Subcutaneous adipose tissue (tissue), 4 donors: ENCODE measurements around the gene LHX3. TPM values are rescaled to one million over a fixed set of nuclear protein-coding genes. Genes with fewer than 3 reads are reported as not detected.

Experiments used
- total RNA-seq, 4 donors: library from RNA; depleted of rRNA; stranded (reverse); fragments of >200 nt; gene quantifications; one replicate each; pipeline ENCODE4 v1.1.0, GENCODE V29; 2016
- TF ChIP-seq, protein P1 (sequence below): fragments of 450-650 bp; IDR thresholded peaks from one replicate; pipeline ENCODE4 v1.5.1; 2016; ENCODE audit warnings: low read depth, mild to moderate bottlenecking, control low read depth, antibody characterized with exemption, moderate library complexity

Gene LHX3
- total RNA-seq, 4 donors from 2014 or later, result not detected

GRCh38 chr9:136213733-136214132 is 8.8 kb upstream of the LHX3 start:
- TF ChIP-seq, protein P1, sequence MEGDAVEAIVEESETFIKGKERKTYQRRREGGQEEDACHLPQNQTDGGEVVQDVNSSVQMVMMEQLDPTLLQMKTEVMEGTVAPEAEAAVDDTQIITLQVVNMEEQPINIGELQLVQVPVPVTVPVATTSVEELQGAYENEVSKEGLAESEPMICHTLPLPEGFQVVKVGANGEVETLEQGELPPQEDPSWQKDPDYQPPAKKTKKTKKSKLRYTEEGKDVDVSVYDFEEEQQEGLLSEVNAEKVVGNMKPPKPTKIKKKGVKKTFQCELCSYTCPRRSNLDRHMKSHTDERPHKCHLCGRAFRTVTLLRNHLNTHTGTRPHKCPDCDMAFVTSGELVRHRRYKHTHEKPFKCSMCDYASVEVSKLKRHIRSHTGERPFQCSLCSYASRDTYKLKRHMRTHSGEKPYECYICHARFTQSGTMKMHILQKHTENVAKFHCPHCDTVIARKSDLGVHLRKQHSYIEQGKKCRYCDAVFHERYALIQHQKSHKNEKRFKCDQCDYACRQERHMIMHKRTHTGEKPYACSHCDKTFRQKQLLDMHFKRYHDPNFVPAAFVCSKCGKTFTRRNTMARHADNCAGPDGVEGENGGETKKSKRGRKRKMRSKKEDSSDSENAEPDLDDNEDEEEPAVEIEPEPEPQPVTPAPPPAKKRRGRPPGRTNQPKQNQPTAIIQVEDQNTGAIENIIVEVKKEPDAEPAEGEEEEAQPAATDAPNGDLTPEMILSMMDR, result no peak

DNA sequence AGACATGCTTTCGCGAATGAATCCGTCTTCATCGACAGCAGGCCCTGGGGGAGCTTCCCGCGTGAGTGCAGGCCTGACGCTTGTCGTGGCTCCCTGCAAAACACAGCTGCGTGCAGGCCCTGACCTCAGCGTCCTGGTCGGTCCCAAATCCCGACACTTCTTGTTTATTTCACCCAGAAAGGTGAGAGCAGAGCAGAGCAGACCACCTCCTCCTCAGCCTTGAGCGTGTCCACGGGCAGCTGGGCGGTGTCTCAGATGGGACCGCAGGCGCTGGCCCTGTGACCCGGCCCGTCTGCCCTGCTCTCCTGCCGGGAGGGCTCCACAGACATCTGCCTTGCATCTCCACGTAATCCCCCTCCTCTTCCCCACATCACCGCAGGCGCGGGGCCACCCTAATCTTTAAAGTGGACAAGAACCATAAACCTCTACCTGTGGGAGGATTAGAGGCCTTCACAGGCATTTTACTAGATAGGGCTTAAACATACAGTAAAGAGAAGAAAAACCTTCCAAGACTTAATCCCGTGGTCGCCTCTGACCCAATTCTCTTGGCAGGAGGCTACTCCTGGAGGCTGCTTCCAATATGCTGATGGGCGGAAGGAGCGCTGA is 7.5 kb upstream of the LHX3 start:
- TF ChIP-seq, protein P1, result no peak

DNA sequence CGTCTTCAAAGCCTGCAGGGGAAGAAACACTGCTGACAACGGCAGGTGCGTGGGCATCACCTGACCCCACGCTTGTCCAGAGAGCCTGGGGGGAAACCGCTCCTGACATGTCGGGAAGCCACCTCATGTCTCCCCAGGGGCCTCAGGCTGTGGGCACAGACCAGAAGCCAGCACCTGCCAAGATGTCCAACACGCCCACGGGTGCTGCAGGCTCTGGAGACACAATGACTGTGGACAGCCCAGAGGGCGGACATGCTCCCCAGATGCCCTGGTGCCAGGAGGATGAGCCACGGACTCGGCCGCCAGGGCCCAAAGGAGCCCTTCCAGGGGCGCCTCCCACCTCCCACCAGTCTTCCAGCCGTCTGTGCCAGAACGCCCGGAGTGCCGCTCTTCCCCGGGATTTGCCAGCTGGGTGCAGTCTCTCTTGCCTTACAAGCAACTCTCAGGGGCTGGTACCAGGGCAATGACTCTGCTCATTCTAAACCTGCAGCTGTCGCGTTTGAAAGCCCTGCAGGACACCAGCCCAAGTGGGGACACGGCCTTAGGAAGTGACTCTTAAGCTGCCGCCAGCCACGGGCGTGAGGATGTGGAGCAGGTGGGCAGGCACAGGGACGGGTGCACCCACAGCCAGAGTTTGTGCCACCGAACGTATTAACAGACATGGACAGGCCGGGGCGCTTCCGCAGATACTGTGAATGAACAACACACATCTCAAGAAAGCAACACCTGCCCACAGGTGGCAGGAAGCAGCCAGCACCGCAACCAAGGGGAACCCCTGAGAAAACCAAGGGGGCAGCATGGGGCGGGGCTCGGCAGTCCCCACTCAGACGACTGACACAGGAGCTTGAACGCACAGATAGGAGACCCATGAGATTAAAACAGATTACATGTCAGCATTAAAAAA is 6.8 kb upstream of the LHX3 start:
- TF ChIP-seq, protein P1, result no peak

GRCh38 chr9:136211006-136211405 is 6.1 kb upstream of the LHX3 start:
- TF ChIP-seq, protein P1, result no peak

- TF ChIP-seq, protein P1, result no peak
Measured at GRCh38 chr9:136210276-136210675, 5.3 kb upstream of the LHX3 start.

DNA sequence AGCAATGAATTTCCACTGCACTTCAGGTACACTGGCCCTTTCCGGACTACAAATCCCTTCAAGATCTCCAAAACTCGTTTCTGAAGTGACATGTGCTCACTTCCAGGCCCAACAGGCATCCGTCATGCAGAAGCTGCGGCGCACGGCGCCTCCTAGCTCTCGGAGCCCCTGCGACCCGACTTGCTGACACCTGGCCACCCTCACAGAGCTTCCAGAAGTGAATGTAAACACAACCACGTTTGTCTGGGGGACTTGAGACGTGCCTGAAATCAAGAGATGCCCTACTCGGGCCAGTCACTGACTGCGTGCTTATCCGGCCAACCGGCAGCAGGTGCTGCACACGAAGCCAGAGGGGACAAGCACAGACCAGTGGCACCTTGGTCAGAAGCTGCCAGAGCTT is 4.9 kb upstream of the LHX3 start:
- TF ChIP-seq, protein P1, result no peak

- TF ChIP-seq, protein P1, result no peak
Measured at GRCh38 chr9:136209232-136209631, 4.3 kb upstream of the LHX3 start.
